GM12874 (cell line): ENCODE measurements around the gene MEGF6.

Source experiments
- TF ChIP-seq, protein P1 (sequence below): IDR thresholded peaks from 2 replicates; pipeline ENCODE4 v1.5.1; 2011; ENCODE audit warnings: low read depth, mild to moderate bottlenecking, control low read depth, low read length, moderate library complexity; ENCODE audit not compliant: insufficient read depth

The MEGF6 gene

GRCh38 chr1:3515774-3516480 lies 95.4 kb downstream of the MEGF6 start:
- TF ChIP-seq, protein P1, sequence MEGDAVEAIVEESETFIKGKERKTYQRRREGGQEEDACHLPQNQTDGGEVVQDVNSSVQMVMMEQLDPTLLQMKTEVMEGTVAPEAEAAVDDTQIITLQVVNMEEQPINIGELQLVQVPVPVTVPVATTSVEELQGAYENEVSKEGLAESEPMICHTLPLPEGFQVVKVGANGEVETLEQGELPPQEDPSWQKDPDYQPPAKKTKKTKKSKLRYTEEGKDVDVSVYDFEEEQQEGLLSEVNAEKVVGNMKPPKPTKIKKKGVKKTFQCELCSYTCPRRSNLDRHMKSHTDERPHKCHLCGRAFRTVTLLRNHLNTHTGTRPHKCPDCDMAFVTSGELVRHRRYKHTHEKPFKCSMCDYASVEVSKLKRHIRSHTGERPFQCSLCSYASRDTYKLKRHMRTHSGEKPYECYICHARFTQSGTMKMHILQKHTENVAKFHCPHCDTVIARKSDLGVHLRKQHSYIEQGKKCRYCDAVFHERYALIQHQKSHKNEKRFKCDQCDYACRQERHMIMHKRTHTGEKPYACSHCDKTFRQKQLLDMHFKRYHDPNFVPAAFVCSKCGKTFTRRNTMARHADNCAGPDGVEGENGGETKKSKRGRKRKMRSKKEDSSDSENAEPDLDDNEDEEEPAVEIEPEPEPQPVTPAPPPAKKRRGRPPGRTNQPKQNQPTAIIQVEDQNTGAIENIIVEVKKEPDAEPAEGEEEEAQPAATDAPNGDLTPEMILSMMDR = no peak

DNA sequence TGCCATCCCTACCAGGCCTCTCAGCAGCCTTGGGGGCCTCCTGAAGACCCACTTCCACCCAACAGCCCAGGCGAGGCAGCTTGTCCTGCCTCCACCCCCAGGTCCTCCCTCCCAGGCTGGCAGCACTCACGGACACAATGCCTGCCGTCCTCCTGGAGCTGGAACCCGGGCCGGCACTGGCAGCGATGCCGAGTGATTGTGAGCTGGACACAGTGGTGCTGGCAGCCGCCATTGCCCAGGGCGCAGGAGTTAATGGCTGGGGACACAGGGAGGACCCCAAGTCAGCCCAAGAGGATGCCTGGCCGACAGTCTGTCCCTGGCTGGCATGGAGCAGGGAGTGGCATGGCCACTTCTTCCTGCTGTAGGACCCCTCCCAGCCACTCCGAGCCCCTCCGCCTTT lies 96.0 kb downstream of the MEGF6 start:
- TF ChIP-seq, protein P1 = no peak

GRCh38 chr1:3514404-3514803 lies 96.9 kb downstream of the MEGF6 start:
- TF ChIP-seq, protein P1 = no peak

DNA sequence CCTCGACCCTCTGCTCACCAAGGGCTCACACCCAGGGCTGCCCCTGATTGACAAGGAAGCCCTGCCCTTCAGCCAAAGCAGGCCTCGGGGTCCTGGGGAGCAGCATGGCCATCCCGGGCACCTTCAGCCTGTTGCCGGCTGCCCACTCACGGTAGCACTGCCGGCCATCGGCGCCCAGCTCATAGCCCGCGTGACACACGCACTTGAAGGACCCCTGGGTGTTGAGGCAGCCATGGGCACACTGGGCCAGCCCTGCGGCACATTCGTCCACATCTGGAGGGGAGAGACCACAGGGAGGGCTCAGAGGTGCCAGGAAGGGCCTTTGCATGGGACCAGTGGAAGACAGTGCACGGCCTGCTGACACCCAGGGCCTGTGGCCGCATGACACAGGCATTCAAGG lies 99.5 kb downstream of the MEGF6 start:
- TF ChIP-seq, protein P1 = no peak

GRCh38 chr1:3511306-3511705 lies 100.0 kb downstream of the MEGF6 start:
- TF ChIP-seq, protein P1 = no peak

DNA sequence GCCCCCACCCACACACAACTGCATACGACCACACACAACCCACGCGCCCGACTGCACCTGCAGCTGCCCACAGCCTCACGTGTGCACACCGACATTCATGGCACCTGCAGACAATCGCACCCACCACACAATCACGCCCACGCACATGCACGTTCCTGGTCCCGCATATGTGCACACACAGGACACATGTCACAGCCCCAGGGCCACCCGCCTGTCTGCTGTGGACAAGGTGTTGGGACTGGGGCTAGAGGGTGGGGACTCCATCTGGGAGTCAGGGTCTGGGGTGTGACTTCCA lies 100.4 kb downstream of the MEGF6 start:
- TF ChIP-seq, protein P1 = no peak

DNA sequence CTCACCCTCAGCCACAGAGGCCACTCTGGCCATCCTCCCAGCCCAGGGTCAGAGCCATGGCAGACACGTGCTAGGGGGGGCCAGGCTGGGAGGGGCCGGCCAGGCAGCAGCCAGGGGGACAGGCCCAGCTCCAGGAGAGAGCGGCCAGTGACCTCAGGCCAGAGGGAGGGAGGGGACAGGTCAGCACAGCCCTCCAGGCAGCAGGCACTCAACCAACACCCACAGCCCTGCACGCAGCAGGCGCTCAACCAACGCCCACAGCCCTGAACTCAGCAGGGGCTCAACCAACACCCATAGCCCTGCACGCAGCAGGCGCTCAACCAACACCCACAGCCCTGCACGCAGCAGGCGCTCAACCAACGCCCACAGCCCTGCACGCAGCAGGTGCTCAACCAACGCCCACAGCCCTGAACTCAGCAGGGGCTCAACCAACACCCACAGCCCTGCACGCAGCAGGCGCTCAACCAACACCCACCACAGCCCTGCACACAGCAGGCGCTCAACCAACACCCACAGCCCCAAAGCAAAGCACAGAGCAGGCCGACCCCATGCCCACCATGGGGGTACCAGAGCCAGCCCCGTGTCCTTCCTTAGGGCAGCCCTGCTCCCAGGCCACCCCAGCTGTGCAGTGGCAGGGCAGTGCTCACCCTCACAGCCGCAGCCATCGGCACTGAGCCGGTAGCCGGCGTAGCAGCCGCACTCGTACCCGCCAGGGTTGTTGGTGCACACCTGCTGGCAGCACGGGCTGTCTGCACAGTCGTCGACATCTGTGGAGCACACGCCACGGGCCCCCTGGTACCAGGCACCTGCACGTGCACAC lies 101.0 kb downstream of the MEGF6 start:
- TF ChIP-seq, protein P1 = no peak
